ENCODE results near the gene SRF. TPM values are rescaled to one million over a fixed set of nuclear protein-coding genes. Genes with fewer than 3 reads are reported as not detected.

The SRF gene
- polyA plus RNA-seq, 4 donors, result 31.3 to 33.1 (median 31.5) TPM

DNA sequence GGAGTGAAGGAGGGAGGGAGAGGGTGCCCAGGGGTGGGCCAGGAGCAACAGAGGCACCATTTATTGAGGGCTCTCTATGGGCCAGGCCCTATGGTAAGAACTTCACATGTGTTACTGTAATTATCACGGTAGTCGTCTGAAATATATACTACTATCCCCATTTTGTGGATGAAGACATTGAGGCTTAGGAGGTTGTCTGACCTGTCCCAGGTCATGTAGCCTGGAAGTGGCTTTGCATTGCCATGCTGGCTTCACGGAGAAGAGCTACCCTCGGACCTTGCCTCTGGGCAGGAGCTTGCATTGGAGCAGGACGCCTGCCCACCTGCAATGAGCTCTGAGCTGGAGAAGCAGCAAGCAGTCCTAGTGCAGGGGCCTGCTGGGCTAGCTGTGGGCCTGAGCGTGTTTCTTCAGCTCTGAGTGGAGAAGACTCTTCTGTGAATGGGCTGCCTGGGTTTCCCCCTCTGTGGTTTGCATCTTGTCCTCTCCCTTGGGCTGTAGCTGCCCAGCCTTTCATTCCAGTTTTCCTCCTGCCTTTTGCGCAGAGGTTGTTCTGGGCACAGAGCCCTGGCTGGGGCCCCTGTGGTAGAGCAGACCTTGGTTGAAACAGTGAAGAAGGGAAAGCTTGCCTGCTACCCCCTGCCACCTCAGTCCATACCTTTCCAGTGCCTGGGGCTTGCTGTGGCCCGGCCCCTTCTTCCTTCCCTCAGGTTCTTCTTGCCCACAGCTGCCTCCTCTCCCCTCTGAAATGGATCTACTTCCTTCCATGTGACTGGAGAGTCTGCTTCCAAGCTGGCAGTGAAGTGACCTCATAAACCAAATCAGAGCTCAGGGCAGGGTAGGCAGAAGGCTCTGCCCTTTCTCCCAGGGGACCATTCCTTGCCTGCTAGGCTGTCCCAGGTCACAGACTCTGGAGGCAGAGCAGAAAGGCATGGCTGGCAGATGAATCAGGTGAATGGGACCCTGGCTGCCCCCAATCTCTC, 24.1 kb upstream of the SRF start:
- DNase-seq (ENCODE audit: low read depth in 4 of 4, low spot score in 3 of 4), result no peak

DNA sequence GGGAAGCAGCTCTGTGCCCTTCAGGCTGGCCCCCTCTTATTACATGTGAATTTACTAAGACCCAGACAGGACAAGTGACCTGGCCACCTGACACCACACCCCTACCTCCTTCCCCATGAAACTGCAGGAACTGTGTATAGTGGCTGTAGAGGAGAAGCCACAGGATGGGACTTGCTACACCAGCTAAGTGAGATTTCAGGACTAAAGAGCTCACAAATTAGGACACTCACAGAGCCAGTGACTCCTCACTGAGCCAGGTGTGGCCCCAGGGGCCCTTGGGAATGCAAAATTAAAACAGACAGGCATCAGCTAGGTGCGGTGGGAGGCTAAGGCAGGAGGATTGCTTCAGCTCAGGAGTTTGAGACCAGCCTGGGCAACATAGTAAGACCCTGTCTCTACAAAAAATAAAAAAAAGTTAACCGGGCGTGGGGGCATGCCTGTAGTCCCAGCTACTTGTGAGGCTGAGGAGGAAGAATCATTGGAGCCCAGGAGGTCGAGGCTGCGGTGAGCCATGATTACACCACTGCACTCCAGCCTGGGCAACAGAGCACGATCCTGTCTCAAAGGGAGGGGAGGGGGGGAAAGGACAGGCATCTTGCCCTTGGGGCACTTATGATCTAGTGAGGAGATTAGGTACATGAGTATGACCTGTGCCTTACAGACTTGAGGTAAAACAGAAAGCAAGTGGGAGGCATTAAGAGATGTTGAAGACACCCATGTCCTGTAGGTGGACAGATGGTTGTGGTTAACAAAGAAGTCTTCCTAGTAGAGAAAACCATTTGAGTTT, 23.2 kb upstream of the SRF start:
- no peak for DNase-seq (ENCODE audit: low read depth in 4 of 4, low spot score in 3 of 4)

DNA sequence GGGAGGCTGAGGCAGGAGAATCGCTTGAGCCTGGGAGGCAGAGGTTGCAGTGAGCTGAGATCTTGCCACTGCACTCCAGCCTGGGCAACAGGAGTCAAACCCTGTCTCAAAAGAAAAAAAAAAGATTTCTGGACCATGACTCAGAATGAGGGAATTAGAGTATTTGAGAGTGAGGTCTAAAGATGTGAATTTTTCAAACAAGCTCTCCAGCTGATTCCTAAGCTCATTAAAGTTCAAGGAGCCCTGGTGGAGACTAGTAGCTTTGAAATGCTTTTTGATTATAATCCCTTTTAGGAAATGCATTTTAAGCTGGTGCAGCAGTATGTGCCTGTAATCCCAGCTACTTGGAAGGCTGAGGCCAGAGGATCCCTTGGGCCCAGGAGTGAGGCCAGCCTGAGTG, 21.8 kb upstream of the SRF start:
- no peak for DNase-seq (ENCODE audit: low read depth in 4 of 4, low spot score in 3 of 4)

DNA sequence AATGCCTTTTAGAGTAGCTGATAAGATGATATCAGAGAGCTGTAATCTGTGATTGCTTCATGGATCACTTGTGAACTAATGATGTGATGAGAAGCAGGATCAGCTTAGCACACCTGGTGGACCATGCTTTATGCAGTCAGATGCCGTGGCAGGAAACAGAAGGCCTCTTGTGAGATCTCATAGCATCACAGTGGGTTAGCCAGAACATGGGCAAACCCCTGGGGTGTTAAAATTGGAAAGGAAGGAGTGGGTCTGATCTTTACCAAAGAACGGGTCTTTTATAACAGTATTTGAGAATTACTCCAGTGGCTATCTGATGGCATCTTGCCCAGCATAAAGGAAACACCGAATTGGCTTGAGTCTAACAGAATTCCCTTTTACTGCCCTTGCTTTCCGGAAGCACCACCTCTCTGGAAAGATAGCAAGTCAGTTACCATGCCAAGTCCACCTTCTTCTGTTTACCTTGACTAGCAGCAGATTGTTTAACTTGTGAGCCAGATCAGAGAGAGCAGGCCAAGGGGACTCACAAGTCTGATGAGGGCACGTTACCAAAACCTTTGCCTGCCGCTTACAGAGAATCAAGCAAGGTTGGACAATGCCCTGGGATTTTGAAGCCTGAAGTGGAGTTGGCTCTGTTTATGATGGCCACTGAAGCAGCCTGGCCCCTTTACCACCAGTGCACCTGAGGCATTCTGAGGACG, 20.9 kb upstream of the SRF start:
- no peak for DNase-seq (ENCODE audit: low read depth in 4 of 4, low spot score in 3 of 4)

DNA sequence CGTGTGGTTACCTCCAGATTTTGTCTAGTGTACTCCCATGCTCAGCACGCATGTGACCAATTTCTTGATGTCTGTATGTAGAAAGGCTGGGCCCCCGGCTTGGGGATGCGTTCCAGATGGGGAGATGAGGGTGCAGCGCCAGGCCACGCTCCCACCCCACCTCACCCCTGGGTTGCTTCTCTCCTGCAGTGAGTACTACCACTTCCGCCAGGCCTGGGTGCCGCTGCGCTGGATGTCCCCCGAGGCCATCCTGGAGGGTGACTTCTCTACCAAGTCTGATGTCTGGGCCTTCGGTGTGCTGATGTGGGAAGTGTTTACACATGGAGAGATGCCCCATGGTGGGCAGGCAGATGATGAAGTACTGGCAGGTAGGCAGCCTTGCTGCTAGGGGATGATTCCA, 11.5 kb upstream of the SRF start:
- no peak for DNase-seq (ENCODE audit: low read depth in 4 of 4, low spot score in 3 of 4)

DNA sequence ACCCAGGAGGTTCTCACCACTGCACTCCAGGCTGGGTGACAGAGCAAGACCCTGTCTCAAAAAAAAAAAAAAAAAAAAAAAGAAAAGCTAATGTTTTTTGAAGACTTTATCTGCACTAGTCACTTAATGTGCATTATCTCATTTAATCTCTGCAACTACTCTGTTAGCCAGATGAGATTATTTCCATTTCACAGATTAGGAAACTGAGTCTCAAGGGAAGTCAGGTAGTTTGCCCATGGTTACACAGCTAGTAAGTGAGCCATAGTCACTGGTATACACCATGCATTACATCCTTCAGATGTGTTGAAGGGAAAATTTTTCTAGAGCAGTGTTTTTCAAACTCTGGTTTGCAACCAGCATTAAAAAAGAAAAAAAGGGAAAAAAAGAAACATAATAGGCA, 7.2 kb upstream of the SRF start:
- DNase-seq (ENCODE audit: low read depth in 4 of 4, low spot score in 3 of 4), result no peak

DNA sequence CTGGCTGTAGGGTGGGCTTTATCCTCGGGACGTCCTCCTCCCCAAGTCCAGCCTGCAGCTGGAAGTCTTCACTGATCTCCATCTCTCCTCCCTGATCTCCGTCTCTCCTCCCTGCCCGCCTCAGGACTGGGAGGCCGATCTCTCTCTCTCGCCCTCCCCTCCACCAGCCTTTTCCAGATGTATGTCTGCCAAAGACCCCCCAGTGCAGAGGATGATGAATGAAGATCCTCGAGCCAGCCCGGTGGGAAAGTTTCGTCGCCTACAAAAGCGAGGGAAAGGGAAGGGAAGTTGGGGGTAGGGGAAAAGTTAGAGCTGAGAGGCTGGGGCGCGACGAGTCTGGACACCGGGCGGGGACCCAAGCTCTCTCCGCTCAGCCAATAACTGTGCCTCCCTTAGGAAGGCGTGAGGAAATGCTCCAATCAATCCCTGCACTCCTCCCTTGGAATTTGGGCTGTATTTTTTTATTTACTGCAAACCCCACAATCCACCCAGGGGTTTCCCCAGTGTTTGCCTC, 595 bp upstream of the SRF start:
- DNase-seq (ENCODE audit: low read depth in 4 of 4, low spot score in 3 of 4), result peak; percentile 52 to 65 (median 59)

DNA sequence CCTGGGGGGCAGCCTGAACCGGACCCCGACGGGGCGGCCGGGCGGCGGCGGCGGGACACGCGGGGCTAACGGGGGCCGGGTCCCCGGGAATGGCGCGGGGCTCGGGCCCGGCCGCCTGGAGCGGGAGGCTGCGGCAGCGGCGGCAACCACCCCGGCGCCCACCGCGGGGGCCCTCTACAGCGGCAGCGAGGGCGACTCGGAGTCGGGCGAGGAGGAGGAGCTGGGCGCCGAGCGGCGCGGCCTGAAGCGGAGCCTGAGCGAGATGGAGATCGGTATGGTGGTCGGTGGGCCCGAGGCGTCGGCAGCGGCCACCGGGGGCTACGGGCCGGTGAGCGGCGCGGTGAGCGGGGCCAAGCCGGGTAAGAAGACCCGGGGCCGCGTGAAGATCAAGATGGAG, 636 bp downstream of the SRF start:
- no peak for DNase-seq (ENCODE audit: low read depth in 4 of 4, low spot score in 3 of 4)

DNA sequence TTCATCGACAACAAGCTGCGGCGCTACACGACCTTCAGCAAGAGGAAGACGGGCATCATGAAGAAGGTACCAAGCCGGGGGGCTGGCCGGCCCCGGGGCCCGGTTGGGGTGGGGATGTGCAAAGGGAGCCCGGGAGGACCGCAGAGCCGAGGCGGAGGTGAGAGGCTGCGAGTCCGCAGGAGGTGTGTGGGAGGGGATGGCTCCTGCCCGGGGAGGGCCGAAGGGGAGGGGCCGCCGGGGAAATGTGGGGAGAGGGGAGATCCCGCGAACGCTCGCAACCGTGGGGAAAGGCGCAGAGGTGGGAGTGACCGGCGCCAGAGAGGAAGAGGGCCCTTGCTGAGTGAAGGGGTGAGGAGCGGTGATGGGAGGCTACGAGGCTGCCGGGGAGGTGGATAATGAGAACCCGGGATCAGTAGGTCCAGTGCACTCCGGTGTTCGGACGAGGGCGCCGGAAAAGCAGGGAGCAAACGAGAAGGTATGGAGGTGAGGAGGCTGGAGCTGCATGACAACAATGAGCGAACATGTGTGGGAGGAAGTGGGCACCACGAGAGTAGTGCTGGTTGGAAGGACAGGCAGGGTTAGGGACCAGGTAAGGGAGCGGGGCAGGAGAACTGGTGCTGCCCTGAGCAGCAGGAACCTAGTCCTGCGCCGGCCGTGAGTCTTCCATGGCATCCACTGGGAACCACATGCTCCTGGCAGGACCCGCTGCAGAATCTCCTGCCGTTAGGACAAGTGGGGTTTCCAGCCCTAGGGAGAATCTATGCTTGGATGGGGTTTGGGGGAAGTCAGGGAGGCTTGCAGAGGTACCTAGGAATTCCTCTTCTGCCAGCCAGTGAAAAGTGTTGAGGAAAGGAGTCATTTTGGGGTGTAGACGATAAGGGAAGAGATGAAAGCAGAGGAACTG, 1.3 kb downstream of the SRF start:
- DNase-seq (ENCODE audit: low read depth in 4 of 4, low spot score in 3 of 4), result peak in 1 of 4 donors; percentile 28

DNA sequence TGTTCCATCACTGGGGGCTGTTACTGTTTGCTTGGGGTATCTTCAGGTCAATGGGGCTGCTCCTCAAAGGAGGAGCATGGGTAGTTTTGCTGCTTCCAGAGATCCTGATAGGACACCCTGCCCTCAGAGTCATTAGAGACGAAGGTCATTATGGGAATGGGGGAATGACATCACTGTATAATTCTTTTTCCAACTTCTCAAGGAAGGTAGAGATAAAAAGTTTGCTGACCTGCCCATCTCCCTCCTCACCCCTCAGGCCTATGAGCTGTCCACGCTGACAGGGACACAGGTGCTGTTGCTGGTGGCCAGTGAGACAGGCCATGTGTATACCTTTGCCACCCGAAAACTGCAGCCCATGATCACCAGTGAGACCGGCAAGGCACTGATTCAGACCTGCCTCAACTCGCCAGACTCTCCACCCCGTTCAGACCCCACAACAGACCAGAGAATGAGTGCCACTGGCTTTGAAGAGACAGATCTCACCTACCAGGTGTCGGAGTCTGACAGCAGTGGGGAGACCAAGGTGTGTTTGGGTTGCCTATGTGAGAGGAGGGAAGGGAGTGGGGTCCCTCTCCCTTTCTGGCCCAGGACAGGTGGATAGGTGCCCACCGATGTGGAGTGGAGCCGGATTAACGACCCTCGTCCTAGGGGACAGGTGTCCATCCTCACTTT, 2.7 kb downstream of the SRF start:
- DNase-seq (ENCODE audit: low read depth in 4 of 4, low spot score in 3 of 4), result no peak

DNA sequence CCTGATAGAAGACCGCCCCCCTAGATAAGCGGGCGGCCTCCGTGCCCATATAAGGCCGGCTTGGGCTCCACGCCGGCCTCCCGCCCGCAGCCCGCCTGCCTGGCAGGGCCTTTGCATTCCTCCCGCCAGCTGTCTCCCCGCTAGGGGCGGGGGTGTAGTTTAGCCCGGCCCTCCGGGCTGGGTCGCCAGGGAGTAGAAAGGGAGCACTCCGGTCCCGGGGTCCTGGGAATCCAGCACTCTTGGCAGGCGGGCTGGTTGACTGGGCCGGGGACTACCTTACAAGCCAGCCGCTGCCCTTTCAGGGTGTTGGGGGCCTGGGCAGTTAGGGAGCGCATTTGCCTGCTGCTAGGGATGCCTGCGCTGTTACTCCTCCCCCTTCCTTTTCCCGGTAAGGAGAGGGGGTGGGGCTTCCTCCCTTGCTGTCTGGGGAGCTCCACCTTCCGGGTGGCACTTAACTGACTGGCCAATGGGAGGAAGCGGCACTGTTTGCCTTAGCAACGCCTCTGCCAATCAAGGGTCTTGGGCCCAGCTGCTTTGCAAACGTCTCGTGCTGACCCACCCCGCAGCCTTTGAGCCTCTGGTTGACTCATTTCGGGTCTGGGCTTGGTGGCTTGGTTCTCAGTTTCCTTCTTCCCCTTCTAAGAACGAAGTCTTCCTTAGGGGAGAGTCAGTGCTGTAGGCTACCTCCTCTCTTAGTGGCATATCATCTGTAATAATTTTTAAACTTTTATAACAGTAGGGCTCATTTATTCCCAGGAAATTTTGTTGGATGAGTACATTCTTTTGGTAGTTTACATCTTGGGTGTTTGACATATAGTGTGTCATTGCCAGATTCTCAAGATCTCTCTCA, 3.4 kb downstream of the SRF start:
- peak; percentile 92 to 97 (median 95) for DNase-seq (ENCODE audit: low read depth in 4 of 4, low spot score in 3 of 4)

DNA sequence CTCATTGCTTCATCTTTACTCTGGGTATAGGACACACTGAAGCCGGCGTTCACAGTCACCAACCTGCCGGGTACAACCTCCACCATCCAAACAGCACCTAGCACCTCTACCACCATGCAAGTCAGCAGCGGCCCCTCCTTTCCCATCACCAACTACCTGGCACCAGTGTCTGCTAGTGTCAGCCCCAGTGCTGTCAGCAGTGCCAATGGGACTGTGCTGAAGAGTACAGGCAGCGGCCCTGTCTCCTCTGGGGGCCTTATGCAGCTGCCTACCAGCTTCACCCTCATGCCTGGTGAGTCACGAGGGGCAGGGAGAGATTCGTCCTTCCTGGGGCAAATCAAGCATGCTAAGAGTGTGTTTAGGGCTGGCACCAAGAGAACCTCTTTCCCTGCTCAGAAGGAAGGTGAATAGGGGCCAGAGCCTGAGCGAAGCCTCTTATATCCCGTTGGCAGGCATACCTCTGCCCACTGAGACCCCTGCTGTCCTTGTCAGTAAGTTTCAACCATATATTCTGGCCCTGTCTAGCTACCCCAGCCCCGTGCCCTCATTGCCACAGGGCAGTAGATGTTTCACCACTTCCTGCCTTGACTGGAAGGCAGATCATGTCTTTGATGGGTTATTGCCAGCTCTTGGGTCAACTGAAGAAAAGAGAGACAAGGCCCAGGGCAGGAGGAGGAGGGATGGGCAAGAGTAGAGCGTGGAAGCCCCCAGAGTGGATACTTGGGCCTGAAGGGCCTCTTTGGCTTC, 4.8 kb downstream of the SRF start:
- no peak for DNase-seq (ENCODE audit: low read depth in 4 of 4, low spot score in 3 of 4)

DNA sequence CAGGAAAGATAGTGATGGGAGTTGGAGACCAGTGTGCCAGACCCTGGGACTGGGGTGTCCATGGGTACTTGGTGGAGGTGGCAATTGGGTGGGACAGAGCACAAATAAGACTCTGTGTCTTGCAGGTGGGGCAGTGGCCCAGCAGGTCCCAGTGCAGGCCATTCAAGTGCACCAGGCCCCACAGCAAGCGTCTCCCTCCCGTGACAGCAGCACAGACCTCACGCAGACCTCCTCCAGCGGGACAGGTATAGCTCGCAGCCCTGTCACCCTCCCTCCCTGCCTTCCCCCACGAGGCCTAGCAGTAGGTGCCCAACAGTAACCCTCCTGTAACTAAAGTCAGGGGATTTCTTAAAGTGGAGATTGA, 5.3 kb downstream of the SRF start:
- DNase-seq (ENCODE audit: low read depth in 4 of 4, low spot score in 3 of 4), result no peak

DNA sequence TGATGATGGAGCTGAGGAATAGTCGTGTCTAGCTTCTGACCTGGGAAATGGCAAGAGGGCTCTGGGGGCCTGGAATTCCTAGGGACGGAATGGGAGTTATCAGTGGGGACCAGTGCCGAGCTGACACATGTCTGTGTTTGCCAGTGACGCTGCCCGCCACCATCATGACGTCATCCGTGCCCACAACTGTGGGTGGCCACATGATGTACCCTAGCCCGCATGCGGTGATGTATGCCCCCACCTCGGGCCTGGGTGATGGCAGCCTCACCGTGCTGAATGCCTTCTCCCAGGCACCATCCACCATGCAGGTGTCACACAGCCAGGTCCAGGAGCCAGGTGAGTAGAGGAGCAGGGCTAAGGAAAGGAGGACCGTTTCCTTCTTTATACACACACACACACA, 7.1 kb downstream of the SRF start:
- DNase-seq (ENCODE audit: low read depth in 4 of 4, low spot score in 3 of 4), result no peak

DNA sequence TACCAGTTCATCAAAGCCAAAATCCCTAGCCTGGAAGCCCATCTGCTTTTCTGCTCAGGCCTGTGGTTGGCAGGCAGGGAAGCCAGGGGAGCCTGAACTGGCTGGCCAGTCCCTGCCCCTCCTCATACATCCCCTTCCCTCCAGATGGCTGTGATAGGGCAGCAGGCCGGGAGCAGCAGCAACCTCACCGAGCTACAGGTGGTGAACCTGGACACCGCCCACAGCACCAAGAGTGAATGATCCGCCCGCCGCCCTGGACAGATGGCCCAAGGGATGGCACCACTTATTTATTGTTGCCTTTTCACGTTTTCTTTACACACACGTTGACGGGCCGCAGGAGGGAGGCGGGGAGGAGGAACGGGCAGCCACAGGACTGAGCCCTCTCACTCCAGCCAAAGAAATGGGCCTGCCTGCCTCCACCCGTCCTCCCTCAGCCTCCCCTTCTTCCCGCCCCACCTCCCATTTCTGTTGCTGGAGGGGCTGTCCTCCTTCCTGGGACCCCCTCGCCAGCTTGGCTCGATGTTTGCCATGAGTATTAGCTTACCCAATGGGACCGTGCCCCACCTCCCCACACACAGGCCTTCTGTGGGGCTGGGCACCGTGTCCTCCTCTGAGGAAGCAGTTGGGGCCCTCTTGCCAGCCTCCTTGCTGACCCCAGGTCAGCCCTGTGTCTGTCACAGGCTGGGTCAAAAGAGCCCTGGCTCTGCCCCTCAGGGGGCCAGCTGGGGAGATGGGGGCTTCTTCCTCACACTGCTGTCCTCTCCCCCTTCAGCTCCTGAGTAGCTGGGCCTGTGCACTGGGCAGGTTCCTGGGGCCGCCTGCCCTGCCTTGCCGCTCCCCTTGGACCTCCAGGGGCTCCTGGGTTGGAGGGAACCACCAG, 8.1 kb downstream of the SRF start:
- no peak for DNase-seq (ENCODE audit: low read depth in 4 of 4, low spot score in 3 of 4)

DNA sequence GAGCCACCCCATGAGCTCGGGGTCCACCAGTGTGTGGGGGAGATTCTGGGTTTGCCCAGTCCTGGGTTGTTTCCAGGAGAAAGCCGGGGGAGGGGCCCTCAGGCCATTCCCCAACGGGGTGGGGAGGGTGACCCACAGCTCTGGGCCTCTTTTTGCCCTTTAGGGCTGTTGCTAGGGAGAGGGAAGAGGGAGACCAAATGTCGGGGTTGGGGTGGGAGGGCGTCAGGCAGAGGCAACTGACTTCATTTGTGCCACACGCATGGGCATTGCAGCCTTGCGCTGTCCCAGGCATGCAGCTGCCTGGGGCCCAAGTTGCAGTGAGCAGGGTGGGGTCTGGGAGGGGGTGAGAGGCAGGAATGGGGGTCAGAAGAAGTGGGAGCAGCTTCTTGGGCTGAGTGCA, 9.0 kb downstream of the SRF start:
- DNase-seq (ENCODE audit: low read depth in 4 of 4, low spot score in 3 of 4), result no peak

DNA sequence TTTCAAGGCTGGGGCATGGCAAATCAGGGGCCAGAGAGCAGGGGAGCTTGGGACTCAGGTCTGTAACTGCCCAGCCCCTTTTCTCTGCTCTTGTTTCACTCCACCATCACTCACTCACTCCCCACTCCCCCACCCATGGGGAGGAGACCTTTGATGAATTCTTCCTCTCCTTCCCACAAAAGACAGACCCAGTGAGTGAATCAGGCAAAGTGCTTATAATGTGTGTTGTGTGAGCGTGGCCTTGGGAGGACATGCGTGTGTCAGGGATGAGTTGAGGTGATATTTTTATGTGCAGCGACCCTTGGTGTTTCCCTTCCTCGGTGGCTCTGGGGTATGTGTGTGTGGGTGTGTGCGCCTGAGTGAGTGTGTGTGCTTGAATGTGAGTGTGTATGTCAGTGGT, 9.9 kb downstream of the SRF start:
- no peak for DNase-seq (ENCODE audit: low read depth in 4 of 4, low spot score in 3 of 4)

Data from right renal pelvis (tissue), 4 donors.